K562 (cell line): ENCODE measurements around the gene PRM1. TPM values are rescaled to one million over a fixed set of nuclear protein-coding genes. Genes with fewer than 3 reads are reported as not detected.

Experiments used
- FIP1L1 ChIP-seq: fragments of 200-400 bp; formaldehyde crosslinking; IDR thresholded peaks from 2 replicates; pipeline ENCODE4 v1.6.1; 2018; ENCODE audit warnings: mild to moderate bottlenecking, low read depth, low read length; ENCODE audit not compliant: poor library complexity, severe bottlenecking
- IRF2 ChIP-seq: sonication (generic); formaldehyde crosslinking; IDR thresholded peaks from 2 replicates; pipeline ENCODE4 v1.8.1; 2022; ENCODE audit warnings: mild to moderate bottlenecking, missing genetic modification reagents
- MAZ ChIP-seq, 2 experiments: fragments of 450-650 bp in 1 of 2; sonication (generic) in 1 of 2; formaldehyde crosslinking; IDR thresholded peaks in 1 of 2; conservative IDR thresholded peaks in 1 of 2; 2 replicates each; pipeline versions ENCODE4 v1.4.0 to v1.5.0; 2020; ENCODE audit warnings: mild to moderate bottlenecking in 1 of 2, missing genetic modification reagents in 1 of 2
- NFE2 ChIP-seq: IDR thresholded peaks from 2 replicates; pipeline ENCODE4 v1.6.1; 2014; ENCODE audit warnings: antibody characterized with exemption, low read depth
- NFE2L1 ChIP-seq: fragments of 450-650 bp; IDR thresholded peaks from 2 replicates; pipeline ENCODE4 v1.6.1; 2016; ENCODE audit warnings: missing genetic modification characterization, low read depth, mild to moderate bottlenecking, missing compliant biosample characterization, moderate library complexity, borderline replicate concordance
- PPARD ChIP-seq: fragments of 250-450 bp; sonication (Bioruptor Pico); IDR thresholded peaks from 2 replicates; pipeline ENCODE4 v1.8.0; 2022; ENCODE audit warnings: inconsistent platforms, mild to moderate bottlenecking, moderate library complexity
- RB1 ChIP-seq: fragments of 450-650 bp; IDR thresholded peaks from 2 replicates; pipeline ENCODE4 v1.6.1; 2017; ENCODE audit warnings: low read depth, mild to moderate bottlenecking
- RFX5 ChIP-seq: IDR thresholded peaks from 2 replicates; pipeline ENCODE4 v1.6.1; 2011; ENCODE audit warnings: low read depth, mild to moderate bottlenecking, improper control_type of control experiment, low read length
- SIX5 ChIP-seq, 2 experiments: IDR thresholded peaks; 2 replicates each; pipeline ENCODE4 v1.6.1; 2011; ENCODE audit warnings: low read length in 2 of 2, borderline replicate concordance in 1 of 2, low read depth in 1 of 2, mild to moderate bottlenecking in 1 of 2, moderate library complexity in 1 of 2; ENCODE audit not compliant: insufficient read depth in 1 of 2
- SMARCE1 ChIP-seq: fragments of 450-650 bp; IDR thresholded peaks from 2 replicates; pipeline ENCODE4 v1.7.1; 2016; ENCODE audit warnings: mild to moderate bottlenecking
- TEAD2 ChIP-seq: fragments of 450-650 bp; IDR thresholded peaks from 2 replicates; pipeline ENCODE4 v1.6.1; 2016; ENCODE audit warnings: missing genetic modification characterization, control low read depth, missing compliant biosample characterization
- U2AF2 ChIP-seq: fragments of 200-400 bp; formaldehyde crosslinking; optimal IDR thresholded peaks from 2 replicates; pipeline ENCODE3; 2017; ENCODE audit warnings: low read depth, mild to moderate bottlenecking, low read length
- ZFX ChIP-seq: sonication (generic); formaldehyde crosslinking; IDR thresholded peaks from 2 replicates; pipeline ENCODE4 v1.8.0; 2022; ENCODE audit warnings: mild to moderate bottlenecking, missing genetic modification reagents, moderate library complexity
- ZNF589 ChIP-seq: fragments of 200-800 bp; sonication (Bioruptor generic); IDR thresholded peaks from 2 replicates; pipeline ENCODE4 v1.6.1; 2016; ENCODE audit warnings: low read depth, missing genetic modification characterization, missing compliant biosample characterization
- ZNF699 ChIP-seq: fragments of 250-450 bp; sonication (Bioruptor Pico); IDR thresholded peaks from 2 replicates; pipeline ENCODE4 v1.8.0; 2021; ENCODE audit warnings: mild to moderate bottlenecking, moderate library complexity; ENCODE audit not compliant: insufficient replicate concordance
- polyA plus RNA-seq, 8 experiments: library from polyadenylated mRNA; depleted of rRNA in 4 of 8; stranded (reverse) in 5 of 8; unstranded in 3 of 8; fragments of >200 nt; fragmentation: Nextera tagmentation in 2 of 8; fragmentation: Illumina TruSeq in 1 of 8; extraction: Ambion mirVana in 2 of 8; extraction: Trizol in 1 of 8; gene quantifications; 2 replicates each; pipeline versions ENCODE4 v1.2.1 to v1.2.3, GENCODE V29; 2011 to 2014; ENCODE audit warnings: inconsistent platforms in 1 of 8, missing spikeins in 1 of 8
- total RNA-seq, 7 experiments: library from RNA; depleted of rRNA in 6 of 7; stranded (reverse); fragments of >200 nt in 6 of 7; fragmentation: Illumina TruSeq in 2 of 7; extraction: Trizol in 2 of 7; gene quantifications; 2 replicates each; pipeline versions ENCODE4 v1.2.1 to v1.2.3, GENCODE V29; 2011 to 2021; ENCODE audit warnings: low replicate concordance in 1 of 7
- TF ChIP-seq, protein P1 (sequence below): sonication (generic); formaldehyde crosslinking; IDR thresholded peaks from 2 replicates; pipeline ENCODE4 v1.8.0; 2023; ENCODE audit warnings: missing genetic modification reagents, mild to moderate bottlenecking, borderline replicate concordance
- TF ChIP-seq, protein P2 (sequence below): fragments of 450-650 bp; IDR thresholded peaks from 2 replicates; pipeline ENCODE4 v1.6.1; 2016; ENCODE audit warnings: low read depth, mild to moderate bottlenecking, moderate library complexity
- TF ChIP-seq, protein P3 (sequence below): fragments of 250-450 bp; sonication (Bioruptor Pico); IDR thresholded peaks from 2 replicates; pipeline ENCODE4 v1.5.1; 2021; ENCODE audit warnings: mild to moderate bottlenecking

The PRM1 gene
- total and polyA plus RNA-seq, 9 of the 15 experiments (the other 6 are each of a cell fraction or from before 2014, with no cell fraction given), result not detected

DNA sequence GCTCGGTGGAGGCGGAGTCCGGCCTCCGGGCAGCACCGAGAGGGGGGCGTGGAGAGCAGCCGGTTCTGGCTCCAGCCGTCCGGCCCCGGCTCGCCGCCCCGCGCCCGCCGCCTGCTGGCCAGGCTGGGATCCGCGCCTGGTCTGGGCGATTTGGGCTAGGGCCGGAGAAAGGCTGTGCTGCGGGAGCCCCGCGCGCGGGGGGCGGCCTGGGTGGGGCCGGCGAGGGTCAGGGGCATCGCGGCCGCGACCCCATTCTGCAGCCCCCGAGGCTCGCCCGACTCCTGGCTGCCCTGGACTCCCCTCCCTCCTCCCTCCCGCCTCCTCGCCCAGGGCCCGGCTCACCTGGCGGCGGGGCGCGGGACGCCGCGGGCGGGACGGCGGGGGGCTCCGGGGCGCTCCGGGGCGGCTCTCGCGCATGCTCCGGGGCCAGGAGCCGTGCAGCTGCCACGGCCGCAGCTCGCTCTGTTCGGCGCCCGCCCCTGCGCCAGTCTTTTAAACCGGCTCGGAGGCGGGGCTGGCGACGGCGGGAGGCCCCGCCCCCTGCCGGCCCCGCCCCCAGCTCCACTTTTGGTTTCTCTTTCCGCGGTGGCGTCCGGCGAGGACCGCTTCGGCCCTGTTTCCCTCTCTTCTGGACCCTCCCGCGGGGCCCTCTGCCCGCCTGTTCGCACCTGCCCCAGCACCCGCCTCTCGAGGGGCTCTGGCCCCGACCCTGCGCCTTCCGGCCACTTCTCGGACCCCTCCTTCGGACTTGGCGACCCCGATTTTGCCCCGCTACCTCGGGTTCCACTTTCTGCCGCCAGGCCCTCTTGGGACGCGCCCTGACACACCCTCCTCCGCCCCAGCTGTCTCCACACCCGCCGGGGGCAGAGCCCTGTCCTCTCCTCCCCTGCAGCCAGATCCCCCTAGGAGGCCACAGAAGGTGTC lies 25.1 kb downstream of the PRM1 start, which contains the start of gene SOCS1 (continued):
- TF ChIP-seq, protein P1, sequence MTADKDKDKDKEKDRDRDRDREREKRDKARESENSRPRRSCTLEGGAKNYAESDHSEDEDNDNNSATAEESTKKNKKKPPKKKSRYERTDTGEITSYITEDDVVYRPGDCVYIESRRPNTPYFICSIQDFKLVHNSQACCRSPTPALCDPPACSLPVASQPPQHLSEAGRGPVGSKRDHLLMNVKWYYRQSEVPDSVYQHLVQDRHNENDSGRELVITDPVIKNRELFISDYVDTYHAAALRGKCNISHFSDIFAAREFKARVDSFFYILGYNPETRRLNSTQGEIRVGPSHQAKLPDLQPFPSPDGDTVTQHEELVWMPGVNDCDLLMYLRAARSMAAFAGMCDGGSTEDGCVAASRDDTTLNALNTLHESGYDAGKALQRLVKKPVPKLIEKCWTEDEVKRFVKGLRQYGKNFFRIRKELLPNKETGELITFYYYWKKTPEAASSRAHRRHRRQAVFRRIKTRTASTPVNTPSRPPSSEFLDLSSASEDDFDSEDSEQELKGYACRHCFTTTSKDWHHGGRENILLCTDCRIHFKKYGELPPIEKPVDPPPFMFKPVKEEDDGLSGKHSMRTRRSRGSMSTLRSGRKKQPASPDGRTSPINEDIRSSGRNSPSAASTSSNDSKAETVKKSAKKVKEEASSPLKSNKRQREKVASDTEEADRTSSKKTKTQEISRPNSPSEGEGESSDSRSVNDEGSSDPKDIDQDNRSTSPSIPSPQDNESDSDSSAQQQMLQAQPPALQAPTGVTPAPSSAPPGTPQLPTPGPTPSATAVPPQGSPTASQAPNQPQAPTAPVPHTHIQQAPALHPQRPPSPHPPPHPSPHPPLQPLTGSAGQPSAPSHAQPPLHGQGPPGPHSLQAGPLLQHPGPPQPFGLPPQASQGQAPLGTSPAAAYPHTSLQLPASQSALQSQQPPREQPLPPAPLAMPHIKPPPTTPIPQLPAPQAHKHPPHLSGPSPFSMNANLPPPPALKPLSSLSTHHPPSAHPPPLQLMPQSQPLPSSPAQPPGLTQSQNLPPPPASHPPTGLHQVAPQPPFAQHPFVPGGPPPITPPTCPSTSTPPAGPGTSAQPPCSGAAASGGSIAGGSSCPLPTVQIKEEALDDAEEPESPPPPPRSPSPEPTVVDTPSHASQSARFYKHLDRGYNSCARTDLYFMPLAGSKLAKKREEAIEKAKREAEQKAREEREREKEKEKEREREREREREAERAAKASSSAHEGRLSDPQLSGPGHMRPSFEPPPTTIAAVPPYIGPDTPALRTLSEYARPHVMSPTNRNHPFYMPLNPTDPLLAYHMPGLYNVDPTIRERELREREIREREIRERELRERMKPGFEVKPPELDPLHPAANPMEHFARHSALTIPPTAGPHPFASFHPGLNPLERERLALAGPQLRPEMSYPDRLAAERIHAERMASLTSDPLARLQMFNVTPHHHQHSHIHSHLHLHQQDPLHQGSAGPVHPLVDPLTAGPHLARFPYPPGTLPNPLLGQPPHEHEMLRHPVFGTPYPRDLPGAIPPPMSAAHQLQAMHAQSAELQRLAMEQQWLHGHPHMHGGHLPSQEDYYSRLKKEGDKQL (CRISPR knock-in tag), result no peak
- TF ChIP-seq NFE2L1, result no peak
- peak; percentile 82 for TF ChIP-seq ZFX (CRISPR knock-in tag)
- peak; percentile 71 for TF ChIP-seq FIP1L1
- TF ChIP-seq, protein P2, sequence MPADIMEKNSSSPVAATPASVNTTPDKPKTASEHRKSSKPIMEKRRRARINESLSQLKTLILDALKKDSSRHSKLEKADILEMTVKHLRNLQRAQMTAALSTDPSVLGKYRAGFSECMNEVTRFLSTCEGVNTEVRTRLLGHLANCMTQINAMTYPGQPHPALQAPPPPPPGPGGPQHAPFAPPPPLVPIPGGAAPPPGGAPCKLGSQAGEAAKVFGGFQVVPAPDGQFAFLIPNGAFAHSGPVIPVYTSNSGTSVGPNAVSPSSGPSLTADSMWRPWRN, result no peak
- TF ChIP-seq SIX5 (IDR thresholded peaks at IDR 0.05; ENCODE audit: borderline replicate concordance in 1 of 2, insufficient read depth in 1 of 2, low read depth in 1 of 2, low read length in 2 of 2), result no peak
- TF ChIP-seq RB1, result peak; percentile 79; the same call in 1 of the 2 replicates
- TF ChIP-seq MAZ (CRISPR knock-in tag; conservative IDR thresholded peaks at IDR 0.05 in 1 of 2, IDR thresholded peaks at IDR 0.05 in 1 of 2), result peak in 1 of 2 experiments; percentile 92
- TF ChIP-seq, protein P3, sequence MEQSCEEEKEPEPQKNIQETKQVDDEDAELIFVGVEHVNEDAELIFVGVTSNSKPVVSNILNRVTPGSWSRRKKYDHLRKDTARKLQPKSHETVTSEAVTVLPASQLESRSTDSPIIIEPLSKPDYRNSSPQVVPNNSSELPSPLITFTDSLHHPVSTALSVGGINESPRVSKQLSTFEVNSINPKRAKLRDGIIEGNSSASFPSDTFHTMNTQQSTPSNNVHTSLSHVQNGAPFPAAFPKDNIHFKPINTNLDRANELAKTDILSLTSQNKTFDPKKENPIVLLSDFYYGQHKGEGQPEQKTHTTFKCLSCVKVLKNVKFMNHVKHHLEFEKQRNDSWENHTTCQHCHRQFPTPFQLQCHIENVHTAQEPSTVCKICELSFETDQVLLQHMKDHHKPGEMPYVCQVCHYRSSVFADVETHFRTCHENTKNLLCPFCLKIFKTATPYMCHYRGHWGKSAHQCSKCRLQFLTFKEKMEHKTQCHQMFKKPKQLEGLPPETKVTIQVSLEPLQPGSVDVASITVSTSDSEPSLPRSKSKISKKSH (CRISPR knock-in tag), result no peak
- no peak for TF ChIP-seq PPARD (CRISPR knock-in tag)
- TF ChIP-seq NFE2, result no peak
- TF ChIP-seq IRF2 (CRISPR knock-in tag), result peak; percentile 93; the same call in 1 of the 2 replicates
- no peak for TF ChIP-seq ZNF589
- TF ChIP-seq TEAD2, result no peak
- no peak for TF ChIP-seq U2AF2
- TF ChIP-seq ZNF699 (CRISPR knock-in tag), result no peak
- 0 out of 2 replicates have a peak, but pooled peaks have one; percentile 15 for TF ChIP-seq SMARCE1
- TF ChIP-seq RFX5, result no peak
